NCI-H2107 (cell line): ENCODE results near the gene OR10H3.
"Not testable (repeated sequence)": the region's sequence is repeated elsewhere in the genome, so short reads cannot be mapped to it uniquely, and the experiment has no call there.

Experiments
- DNase-seq: peaks from one replicate; lab custom pipeline; 2025; lab: John Stamatoyannopoulos, UW

Gene OR10H3

DNA sequence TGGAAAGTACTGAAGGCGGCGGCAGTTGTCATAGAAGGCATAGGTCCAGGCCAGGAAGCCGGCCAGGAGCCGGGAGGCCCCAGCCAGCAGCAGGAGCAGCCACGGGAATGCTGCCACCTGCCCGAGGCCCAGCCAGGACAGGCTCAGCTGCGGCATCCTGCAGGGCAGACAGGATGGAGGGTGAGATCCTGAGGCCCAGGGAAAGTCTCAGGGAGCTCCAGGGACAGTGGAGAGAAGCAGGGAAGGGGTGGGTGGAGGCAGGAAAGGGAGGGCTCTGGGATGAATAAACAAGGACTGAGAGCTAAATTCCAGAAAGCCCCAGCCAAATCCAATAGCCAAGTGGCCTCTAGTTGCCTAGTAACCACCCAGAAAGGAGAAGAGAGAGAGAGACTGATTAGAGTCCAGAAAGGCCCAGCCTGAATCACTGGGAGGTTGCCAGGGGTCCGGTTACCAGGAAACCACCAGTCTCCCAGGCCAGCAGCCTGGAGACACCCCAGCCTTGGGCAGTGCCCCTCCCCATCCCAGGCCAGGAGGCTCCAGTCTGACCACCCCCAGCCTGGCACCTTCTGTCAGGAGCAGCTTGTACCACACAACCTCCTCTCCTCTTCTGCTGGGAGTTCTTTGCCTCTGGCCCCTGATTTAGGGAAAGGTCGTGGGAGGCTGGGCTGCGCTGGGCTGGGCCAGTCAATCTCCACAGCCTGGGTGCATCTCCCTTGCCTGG lies 42.1 kb downstream of the OR10H3 start:
- DNase-seq = no peak

DNA sequence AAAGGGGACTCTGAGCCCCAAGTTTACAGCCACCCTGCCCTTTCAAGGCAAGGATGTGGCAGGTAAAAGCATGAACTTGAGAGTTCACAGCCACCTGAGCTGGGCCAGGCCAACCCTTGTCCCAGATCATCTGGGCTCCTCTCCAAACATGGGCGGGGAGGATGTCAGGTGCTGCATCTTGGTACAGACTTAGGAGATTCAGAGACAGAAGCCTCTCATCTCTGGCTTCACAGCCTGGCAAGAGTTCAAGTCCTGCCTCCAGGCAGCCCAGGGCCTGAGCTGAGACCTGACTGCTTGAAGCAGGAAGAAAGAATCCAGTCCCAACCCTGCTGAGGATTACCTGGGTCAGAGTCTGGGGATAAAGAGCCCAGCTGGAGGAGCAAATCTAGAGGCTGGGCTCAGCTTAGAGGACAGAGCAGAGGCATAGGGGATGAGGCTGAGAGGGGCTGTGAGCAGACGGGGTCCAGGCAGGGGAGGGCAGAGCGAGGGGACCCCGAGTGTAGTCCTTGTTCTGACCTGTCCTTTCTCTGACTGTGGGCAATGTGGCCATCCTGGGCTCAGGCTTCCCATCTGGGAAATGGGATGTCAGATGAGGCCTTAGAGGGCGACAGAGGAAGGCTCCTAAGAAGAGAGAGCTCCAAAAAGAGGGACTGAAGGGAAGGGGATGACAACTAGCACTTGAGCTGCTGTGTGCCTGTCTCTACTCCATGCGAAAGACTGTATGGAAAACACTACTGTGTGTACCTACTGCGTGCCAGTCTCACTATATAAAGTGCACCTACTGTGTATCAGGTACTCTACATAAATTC lies 43.0 kb downstream of the OR10H3 start:
- DNase-seq = no peak

DNA sequence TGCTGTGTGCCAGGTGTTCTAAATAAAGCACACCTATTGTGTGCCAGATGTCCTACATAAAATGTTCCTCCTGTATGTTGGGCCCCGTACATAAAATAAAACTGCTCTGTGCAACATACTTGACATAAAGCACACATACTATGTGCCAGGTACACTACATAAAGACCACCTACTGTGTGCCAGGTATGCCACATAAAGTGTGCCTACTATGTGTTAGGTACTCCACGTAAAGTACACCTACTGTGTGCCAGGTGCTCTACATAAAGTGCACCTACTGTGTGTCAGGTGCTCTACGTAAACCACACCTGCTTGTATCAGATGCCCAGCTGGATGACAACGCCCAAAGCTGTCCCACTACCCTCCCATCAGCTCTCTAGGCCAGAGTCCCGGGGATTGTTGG lies 43.9 kb downstream of the OR10H3 start:
- DNase-seq = no peak

DNA sequence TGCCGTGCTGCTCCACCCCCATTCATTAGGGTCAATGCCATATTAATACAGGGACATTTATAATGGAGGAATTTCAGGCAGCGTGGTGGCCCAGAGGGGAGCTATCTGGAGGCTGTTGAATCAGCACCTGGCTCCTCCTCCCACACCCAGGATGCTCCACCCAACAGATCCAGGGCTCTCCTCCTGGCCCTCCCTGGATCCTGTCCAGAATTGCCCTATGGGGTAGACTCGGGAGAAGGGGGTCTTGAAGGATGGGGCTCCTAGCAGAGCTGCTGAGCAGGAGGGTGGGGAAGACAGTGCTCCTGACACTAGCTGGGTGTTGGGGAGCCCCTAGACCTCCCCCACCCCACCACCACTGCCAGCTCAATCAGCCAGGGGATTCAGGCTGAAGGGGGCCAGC lies 44.4 kb downstream of the OR10H3 start:
- no peak for DNase-seq

DNA sequence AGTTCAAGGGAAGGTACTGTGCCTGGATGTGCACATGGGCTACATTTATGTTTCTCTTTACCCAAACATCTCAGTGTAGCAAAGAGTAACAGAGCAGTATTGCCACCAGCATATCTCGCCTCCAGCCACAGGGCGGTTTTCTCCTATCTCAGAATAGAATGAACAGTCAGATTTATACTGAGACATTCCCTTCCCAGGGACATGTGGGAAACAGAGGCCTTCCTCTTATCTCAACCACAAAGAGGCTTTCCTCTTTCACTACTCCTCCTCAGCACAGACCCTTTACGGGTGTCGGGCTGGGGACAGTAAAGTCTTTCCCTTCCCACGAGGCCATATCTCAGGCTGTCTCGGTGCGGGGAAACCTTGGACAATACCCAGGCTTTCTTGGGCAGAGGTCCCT lies 45.1 kb downstream of the OR10H3 start:
- not testable (repeated sequence) for DNase-seq

DNA sequence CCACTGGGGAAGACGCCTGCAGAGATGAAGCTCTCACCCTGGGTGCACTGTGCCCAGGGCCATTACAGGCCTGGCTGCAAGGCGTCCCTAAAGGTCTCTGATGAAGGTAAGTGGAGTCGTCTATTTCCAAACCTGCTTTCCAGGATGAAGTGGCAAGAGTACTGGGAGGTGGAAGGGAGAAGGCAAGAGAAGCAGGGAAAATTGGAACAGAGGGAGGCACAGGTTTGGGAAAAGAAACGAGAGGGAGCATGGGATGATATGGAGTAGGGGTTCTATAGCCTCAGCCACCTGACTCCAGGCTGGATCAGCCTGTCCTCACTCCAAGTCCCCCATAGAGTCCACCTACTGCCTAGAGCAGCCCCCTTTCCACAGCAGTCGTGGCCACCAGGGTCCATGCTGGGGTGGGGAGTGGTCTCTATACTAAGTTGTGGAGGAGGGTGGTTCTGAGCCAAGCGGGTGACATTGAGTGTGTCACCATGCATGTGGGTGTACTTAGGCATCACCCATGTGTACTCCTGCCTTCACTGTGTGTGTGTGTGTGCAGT lies 49.9 kb downstream of the OR10H3 start, which contains the start of gene OR10H5:
OR10H5 (plus strand) TSS at position 51 of the 545 bp plus-strand sequence. CDS start 6,388 bp downstream, outside the sequence.
- no peak for DNase-seq

DNA sequence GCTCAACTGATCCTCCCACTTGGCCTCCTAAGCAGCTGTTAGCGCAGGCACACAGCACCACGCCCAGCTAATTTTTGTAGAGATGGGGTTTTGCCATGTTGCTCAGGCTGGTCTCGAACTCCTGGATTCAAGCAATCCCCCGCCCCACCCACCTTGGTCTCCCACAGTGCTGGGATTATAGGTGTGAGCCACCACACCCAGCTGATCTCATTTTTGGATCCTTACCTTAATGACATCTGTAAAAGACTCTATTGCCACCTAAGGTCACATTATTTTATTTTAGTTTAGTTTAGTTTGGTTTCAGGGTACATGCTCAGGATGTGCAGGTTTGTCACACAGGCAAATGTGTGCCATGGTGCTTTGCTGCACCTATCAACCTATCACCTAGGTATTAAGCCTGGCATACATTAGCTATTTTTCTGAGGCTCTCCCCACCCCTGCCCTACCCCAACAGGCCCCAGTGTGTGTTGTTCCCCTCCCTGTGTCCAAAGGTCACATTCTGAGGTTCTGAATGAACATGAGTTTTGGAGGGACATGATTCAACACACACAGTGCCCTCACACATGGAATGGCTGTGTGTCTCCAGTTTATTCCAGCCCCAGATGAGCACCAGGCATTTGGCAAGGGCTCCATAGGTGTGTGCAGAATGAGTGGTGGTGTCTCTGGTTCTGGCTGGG lies 50.9 kb downstream of the OR10H3 start:
- no peak for DNase-seq

DNA sequence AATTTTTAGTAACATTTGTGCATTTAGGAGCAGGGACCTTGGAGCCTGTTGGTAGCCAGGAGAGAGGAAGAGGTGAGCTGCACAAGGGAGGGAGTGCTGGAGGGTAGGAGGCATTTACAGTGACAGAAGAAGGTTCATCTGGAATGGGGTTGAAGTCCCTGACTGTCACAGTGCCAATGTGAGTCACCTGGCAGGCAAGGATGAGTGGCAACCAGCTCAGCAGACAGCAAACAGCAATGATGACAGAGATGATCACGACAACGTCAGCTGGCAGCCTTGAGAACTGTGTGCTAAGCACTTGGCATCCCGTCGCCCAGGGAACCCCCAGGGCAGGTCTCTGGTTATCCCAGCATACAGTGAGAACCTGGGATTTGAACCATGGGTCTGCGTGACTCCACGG lies 52.3 kb downstream of the OR10H3 start:
- no peak for DNase-seq
